GM13977 (cell line): ENCODE measurements around the gene SNCAIP.
A peak's percentile ranks its signal among the peaks of the same experiment; 100 is the strongest.

Experiments used
- DNase-seq: peaks from one replicate; pipeline ENCODE4 v3.0.0; 2012; ENCODE audit warnings: low spot score
- in situ Hi-C: fragments of 300-500 bp; cut with MboI; formaldehyde crosslinking; loops from one replicate; pipeline ENCODE4 v1.12.0; 2022; ENCODE audit warnings: low sequenced_read_pairs, low pct_unique_long_range_greater_than_20kb, mixed read lengths, inconsistent platforms; ENCODE audit not compliant: unreplicated experiment
- TF ChIP-seq, protein P1 (sequence below): IDR thresholded peaks from 2 replicates; pipeline ENCODE4 v1.5.1; 2012; ENCODE audit warnings: mild to moderate bottlenecking, control low read depth; ENCODE audit not compliant: insufficient read depth; ENCODE audit errors: extremely low read depth, missing control alignments

Gene SNCAIP

DNA sequence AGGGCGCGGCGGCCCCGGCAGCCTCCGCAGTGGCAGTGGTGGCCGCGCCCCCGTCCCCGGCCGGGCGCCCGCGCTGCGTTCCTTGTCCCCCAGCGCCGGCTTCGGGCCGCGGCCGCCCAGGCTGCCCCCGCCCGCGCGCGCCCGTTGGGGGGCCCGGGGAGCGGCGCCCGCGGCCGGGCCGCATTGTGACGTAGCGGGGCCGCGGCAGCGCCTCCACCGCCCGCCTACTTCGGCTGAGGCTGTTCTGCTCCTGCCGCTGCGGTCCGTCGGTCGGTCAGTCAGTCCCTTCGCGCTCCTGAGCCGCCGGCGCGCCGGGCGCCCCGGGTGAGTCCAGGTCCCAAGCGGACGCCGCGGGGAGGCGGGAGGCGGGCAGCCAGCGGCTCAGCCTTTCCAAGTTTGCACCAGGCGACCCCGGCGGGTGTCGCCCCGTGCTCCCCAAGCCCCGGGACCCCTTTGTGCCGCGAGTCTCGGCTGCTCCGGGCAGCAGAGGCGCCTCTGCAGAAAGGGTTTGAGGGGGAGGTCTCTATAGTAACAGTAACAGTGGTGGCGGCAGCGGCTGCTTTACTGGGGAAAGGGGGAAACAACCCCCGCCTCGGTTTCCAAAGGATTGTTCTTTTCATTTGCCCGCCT is at the start of gene SNCAIP:
SNCAIP (plus strand) TSS at position 277 of the 630 bp plus-strand sequence. CDS start 78,898 bp downstream, outside the sequence.
- in situ Hi-C loops, result no loop called here
- DNase-seq, result peak; percentile 57
- TF ChIP-seq, protein P1, sequence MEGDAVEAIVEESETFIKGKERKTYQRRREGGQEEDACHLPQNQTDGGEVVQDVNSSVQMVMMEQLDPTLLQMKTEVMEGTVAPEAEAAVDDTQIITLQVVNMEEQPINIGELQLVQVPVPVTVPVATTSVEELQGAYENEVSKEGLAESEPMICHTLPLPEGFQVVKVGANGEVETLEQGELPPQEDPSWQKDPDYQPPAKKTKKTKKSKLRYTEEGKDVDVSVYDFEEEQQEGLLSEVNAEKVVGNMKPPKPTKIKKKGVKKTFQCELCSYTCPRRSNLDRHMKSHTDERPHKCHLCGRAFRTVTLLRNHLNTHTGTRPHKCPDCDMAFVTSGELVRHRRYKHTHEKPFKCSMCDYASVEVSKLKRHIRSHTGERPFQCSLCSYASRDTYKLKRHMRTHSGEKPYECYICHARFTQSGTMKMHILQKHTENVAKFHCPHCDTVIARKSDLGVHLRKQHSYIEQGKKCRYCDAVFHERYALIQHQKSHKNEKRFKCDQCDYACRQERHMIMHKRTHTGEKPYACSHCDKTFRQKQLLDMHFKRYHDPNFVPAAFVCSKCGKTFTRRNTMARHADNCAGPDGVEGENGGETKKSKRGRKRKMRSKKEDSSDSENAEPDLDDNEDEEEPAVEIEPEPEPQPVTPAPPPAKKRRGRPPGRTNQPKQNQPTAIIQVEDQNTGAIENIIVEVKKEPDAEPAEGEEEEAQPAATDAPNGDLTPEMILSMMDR, result no peak

GRCh38 chr5:122263352-122264030 is 48.5 kb upstream of the SNCAIP start:
- in situ Hi-C loops, result no loop called here
- no peak for DNase-seq

DNA sequence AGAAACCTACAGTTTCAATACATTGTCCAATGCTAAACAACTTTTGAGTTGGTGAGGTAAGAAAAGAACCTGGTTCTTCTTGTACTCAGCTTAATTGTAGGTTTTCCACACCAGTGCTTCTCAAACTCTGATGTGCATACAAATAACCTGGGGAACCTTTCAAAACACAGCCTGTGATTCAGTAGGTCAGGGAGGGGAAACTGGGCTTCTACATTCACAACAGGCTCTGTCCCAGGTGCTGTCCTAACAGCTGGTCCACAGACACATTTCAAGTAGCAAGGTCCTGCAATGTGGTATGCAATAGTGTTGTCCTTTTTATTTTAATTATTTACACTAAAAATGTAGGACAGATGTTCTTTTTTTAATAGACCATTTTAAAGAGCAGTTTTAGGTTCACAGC is 47.4 kb upstream of the SNCAIP start:
- DNase-seq, result no peak
- in situ Hi-C loops, result no loop called here
- TF ChIP-seq, protein P1, result no peak

More at GRCh38 chr5:122263352-122264030, 48.5 kb upstream of the SNCAIP start:
- TF ChIP-seq, protein P1, result no peak

DNA sequence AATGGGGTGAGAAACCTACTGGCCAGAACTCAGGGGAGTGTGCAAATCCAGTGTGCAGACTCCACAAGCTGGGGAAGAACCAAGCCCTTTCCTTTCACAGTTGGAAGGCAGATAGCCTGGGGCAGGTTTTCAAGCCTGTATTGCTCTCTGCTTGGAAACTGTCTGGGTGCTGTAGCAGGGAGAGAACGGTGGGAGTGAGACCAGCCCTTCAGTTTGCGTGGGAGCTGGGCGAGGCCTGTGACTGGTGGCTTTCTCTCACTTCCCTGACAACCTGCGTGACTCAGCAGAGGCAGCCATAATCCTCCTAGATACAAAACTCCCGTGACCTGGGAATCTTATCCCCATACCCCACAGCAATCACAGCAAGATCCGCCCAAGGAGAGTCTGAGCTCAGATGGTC is 44.9 kb upstream of the SNCAIP start:
- TF ChIP-seq, protein P1, result no peak
- no peak for DNase-seq
- in situ Hi-C loops, result no loop called here

DNA sequence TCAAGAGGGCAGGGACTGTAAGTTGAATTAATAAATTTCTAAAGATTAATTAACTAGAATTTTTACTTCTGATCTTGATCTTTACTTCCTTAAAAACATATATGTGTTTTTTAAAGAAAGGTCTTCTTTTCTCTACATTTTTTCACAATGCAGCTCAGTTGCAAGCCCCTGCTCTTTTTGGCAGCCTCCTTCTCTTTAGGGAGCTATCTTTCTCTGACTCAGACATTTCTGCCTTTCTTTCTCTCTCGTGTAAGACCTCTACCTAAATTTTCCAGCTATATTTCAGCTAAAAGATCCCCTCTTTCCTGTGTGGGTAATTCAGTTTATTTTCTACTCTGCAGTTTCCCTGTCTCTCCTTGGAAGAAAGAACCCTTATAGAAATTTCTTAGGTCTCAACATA is 38.3 kb upstream of the SNCAIP start:
- TF ChIP-seq, protein P1, result no peak
- DNase-seq, result no peak
- in situ Hi-C loops, result no loop called here

- no peak for DNase-seq
- in situ Hi-C loops, result no loop called here
- TF ChIP-seq, protein P1, result no peak
Measured at GRCh38 chr5:122283592-122283991, 28.4 kb upstream of the SNCAIP start.
